K562 (cell line): ENCODE measurements around the gene NACA. TPM values are rescaled to one million over a fixed set of nuclear protein-coding genes. Genes with fewer than 3 reads are reported as not detected.

Experiments used
- ATAC-seq: fragments of 200-7000 bp; cut with Tn5 transposase; 3 replicates; pipeline ENCODE4 v1.9.1; 2020; ENCODE audit warnings: moderate library complexity
- BruUV-seq: library from RNA; stranded (reverse); fragments of 400-500 nt; replicated peaks from 2 replicates; lab custom pipeline; 2021; lab: Mats Ljungman, UMichigan
- CTCF ChIA-PET: fragments of 300-600 bp; formaldehyde crosslinking; extraction: SDS; loops from one replicate; lab custom pipeline; 2021; ENCODE audit warnings: low intra/inter-chr PET ratio; lab: Yijun Ruan, JAX
- POLR2A ChIA-PET: fragments of 300-600, 350-650 bp; sonication (Branson Sonifier 250); formaldehyde crosslinking; extraction: SDS; loops from one replicate; lab custom pipeline; 2021; ENCODE audit warnings: antibody characterized with exemption, inconsistent platforms; lab: Yijun Ruan, JAX
- DNase-seq, 4 experiments: peaks; one replicate each; pipeline versions ENCODE4 v3.0.0 to v3.0.0-alpha.2; 2011 to 2018; ENCODE audit warnings: low spot score in 3 of 4, mixed read lengths in 3 of 4; ENCODE audit errors: extremely low read depth in 1 of 4
- FAIRE-seq: peaks from 2 replicates; lab custom pipeline; 2011; peaks lifted over from hg19 to GRCh38; lab: Jason Lieb, UNC
- H2AFZ ChIP-seq: 2 replicates; pipeline ENCODE4 v1.6.0; 2011; ENCODE audit warnings: low read depth, low read length, control low read depth, inconsistent platforms
- H3K27ac ChIP-seq: fragments of 200-600 bp; 3 replicates; pipeline ENCODE4 v1.8.0; 2011; ENCODE audit warnings: low read depth, mild to moderate bottlenecking, control low read depth, inconsistent platforms, low read length, moderate library complexity, mixed read lengths; ENCODE audit errors: extremely low read depth
- H3K27me3 ChIP-seq, 2 experiments: fragments of 300-600 bp in 1 of 2; 2 replicates in 1 of 2; 3 replicates in 1 of 2; pipeline versions ENCODE4 v1.6.0 to v1.8.0; 2011; ENCODE audit warnings: inconsistent platforms in 2 of 2, low read length in 2 of 2, mild to moderate bottlenecking in 1 of 2, mixed read lengths in 1 of 2, moderate library complexity in 1 of 2; ENCODE audit not compliant: control insufficient read depth in 2 of 2, insufficient read depth in 2 of 2
- H3K36me3 ChIP-seq: fragments of 300-600 bp; 3 replicates; pipeline ENCODE4 v1.8.0; 2011; ENCODE audit warnings: mild to moderate bottlenecking, low read length, inconsistent platforms; ENCODE audit not compliant: control insufficient read depth, insufficient read depth
- H3K4me1 ChIP-seq, 2 experiments: fragments of 200-600 bp in 1 of 2; replicated peaks in 1 of 2; 2 replicates in 1 of 2; 3 replicates in 1 of 2; pipeline versions ENCODE4 v1.5.1 to v1.8.0; 2011; ENCODE audit warnings: inconsistent platforms in 2 of 2, low read length in 2 of 2, mild to moderate bottlenecking in 1 of 2, mixed read lengths in 1 of 2, moderate library complexity in 1 of 2; ENCODE audit not compliant: control insufficient read depth in 2 of 2, insufficient read depth in 2 of 2
- H3K4me2 ChIP-seq: 2 replicates; pipeline ENCODE4 v1.6.1; 2011; ENCODE audit warnings: low read length, control low read depth, inconsistent platforms, mixed read lengths; ENCODE audit not compliant: insufficient read depth
- H3K4me3 ChIP-seq: fragments of 200-600 bp; sonication (generic), shearing (Covaris generic); 2 replicates; pipeline ENCODE4 v1.5.1; 2016; ENCODE audit warnings: control low read depth, inconsistent platforms
- H3K79me2 ChIP-seq: fragments of 200-600 bp; 3 replicates; pipeline ENCODE4 v1.8.0; 2011; ENCODE audit warnings: low read length, inconsistent platforms; ENCODE audit not compliant: control insufficient read depth, insufficient read depth
- H3K9ac ChIP-seq, 2 experiments: 2 replicates each; pipeline versions ENCODE4 v1.6.0 to v1.6.1; 2011; ENCODE audit warnings: low read depth in 2 of 2, low read length in 2 of 2, control low read depth in 1 of 2, inconsistent platforms in 1 of 2, mild to moderate bottlenecking in 1 of 2, mixed read lengths in 1 of 2; ENCODE audit not compliant: insufficient read depth in 1 of 2
- H3K9me1 ChIP-seq: one replicate; pipeline ENCODE4 v1.6.0; 2011; ENCODE audit warnings: inconsistent platforms, mild to moderate bottlenecking, low read length, moderate library complexity; ENCODE audit not compliant: control insufficient read depth, insufficient read depth
- H3K9me3 ChIP-seq: replicated peaks from 2 replicates; pipeline ENCODE4 v1.5.1; 2011; ENCODE audit warnings: low read depth, low read length, inconsistent platforms; ENCODE audit not compliant: control insufficient read depth, insufficient read depth
- H4K20me1 ChIP-seq: replicated peaks from 2 replicates; pipeline ENCODE4 v1.6.1; 2011; ENCODE audit warnings: low read length, inconsistent platforms, mixed read lengths; ENCODE audit not compliant: control insufficient read depth, insufficient read depth
- CBX5 ChIP-seq: IDR thresholded peaks from 2 replicates; pipeline ENCODE4 v1.6.1; 2014; ENCODE audit warnings: low read depth, borderline replicate concordance
- CEBPB ChIP-seq: fragments of 450-650 bp; IDR thresholded peaks from 2 replicates; pipeline ENCODE4 v1.6.1; 2016; ENCODE audit warnings: missing genetic modification characterization, missing compliant biosample characterization
- EP300 ChIP-seq: IDR thresholded peaks from 2 replicates; pipeline ENCODE4 v1.6.1; 2012; ENCODE audit warnings: low read length, improper control_type of control experiment
- FOXK2 ChIP-seq, 2 experiments: fragments of 450-650 bp; IDR thresholded peaks in 1 of 2; conservative IDR thresholded peaks in 1 of 2; 2 replicates each; pipeline ENCODE4 v1.6.1; 2016; ENCODE audit warnings: low read depth in 2 of 2, mild to moderate bottlenecking in 1 of 2
- JUND ChIP-seq, 2 experiments: IDR thresholded peaks; 2 replicates in 1 of 2; 3 replicates in 1 of 2; pipeline ENCODE4 v1.6.1; 2011; ENCODE audit warnings: borderline replicate concordance in 2 of 2, low read depth in 2 of 2, low read length in 2 of 2, improper control_type of control experiment in 1 of 2, missing biosample characterization in 1 of 2, missing genetic modification characterization in 1 of 2, missing genetic modification reagents in 1 of 2
- KDM1A ChIP-seq, 2 experiments: fragments of 450-650 bp; IDR thresholded peaks; 2 replicates each; pipeline ENCODE4 v1.6.1; 2016; ENCODE audit warnings: mild to moderate bottlenecking in 2 of 2
- NELFE ChIP-seq: IDR thresholded peaks from 2 replicates; pipeline ENCODE4 v1.6.1; 2011; ENCODE audit warnings: mild to moderate bottlenecking; ENCODE audit not compliant: insufficient read depth, insufficient read length
- NRF1 ChIP-seq, 2 experiments: fragments of 450-650 bp; IDR thresholded peaks in 1 of 2; conservative IDR thresholded peaks in 1 of 2; 2 replicates each; pipeline ENCODE4 v1.6.1; 2014; ENCODE audit warnings: mild to moderate bottlenecking in 2 of 2
- PRMT5 ChIP-seq: sonication (generic); formaldehyde crosslinking; IDR thresholded peaks from 2 replicates; pipeline ENCODE4 v1.5.0; 2020; ENCODE audit warnings: missing genetic modification reagents
- ZNF146 ChIP-seq: IDR thresholded peaks from one replicate; pipeline ENCODE4 v1.6.1; 2018; ENCODE audit warnings: missing compliant biosample characterization; ENCODE audit not compliant: unreplicated experiment
- ZNF274 ChIP-seq: IDR thresholded peaks from 2 replicates; pipeline ENCODE4 v1.6.1; 2011; ENCODE audit warnings: low read depth, mild to moderate bottlenecking, low read length, moderate library complexity, borderline replicate concordance
- ZSCAN29 ChIP-seq: fragments of 450-650 bp; IDR thresholded peaks from 2 replicates; pipeline ENCODE4 v1.6.1; 2017
- WGBS: fragments of 100-300 bp; shearing (Covaris generic); methylation state at CpG from one replicate; pipeline ENCODE4 v1.1.6; 2016; ENCODE audit warnings: low coverage, mixed read lengths; ENCODE audit not compliant: insufficient coverage; ENCODE audit errors: missing lambda C conversion rate; 5-methylcytosine and 5-hydroxymethylcytosine counted together
- in situ Hi-C: fragments of 300-500 bp; cut with MboI; formaldehyde crosslinking; loops from 4 replicates; pipeline ENCODE4 v1.15.0; 2018; ENCODE audit warnings: inconsistent platforms, mixed read lengths
- intact Hi-C: fragments of 100-400 bp; cut with micrococcal nuclease; formaldehyde crosslinking; loops from 2 replicates; pipeline ENCODE4 v1.14.2; 2022
- polyA plus RNA-seq, 8 experiments: library from polyadenylated mRNA; depleted of rRNA in 4 of 8; stranded (reverse) in 5 of 8; unstranded in 3 of 8; fragments of >200 nt; fragmentation: Nextera tagmentation in 2 of 8; fragmentation: Illumina TruSeq in 1 of 8; extraction: Ambion mirVana in 2 of 8; extraction: Trizol in 1 of 8; gene quantifications; 2 replicates each; pipeline versions ENCODE4 v1.2.1 to v1.2.3, GENCODE V29; 2011 to 2014; ENCODE audit warnings: inconsistent platforms in 1 of 8, missing spikeins in 1 of 8
- total RNA-seq, 7 experiments: library from RNA; depleted of rRNA in 6 of 7; stranded (reverse); fragments of >200 nt in 6 of 7; fragmentation: Illumina TruSeq in 2 of 7; extraction: Trizol in 2 of 7; gene quantifications; 2 replicates each; pipeline versions ENCODE4 v1.2.1 to v1.2.3, GENCODE V29; 2011 to 2021; ENCODE audit warnings: low replicate concordance in 1 of 7

The NACA gene
- total and polyA plus RNA-seq, 9 of the 15 experiments (the other 6 are each of a cell fraction or from before 2014, with no cell fraction given): 1,030 to 2,416 (median 1,645) TPM

DNA sequence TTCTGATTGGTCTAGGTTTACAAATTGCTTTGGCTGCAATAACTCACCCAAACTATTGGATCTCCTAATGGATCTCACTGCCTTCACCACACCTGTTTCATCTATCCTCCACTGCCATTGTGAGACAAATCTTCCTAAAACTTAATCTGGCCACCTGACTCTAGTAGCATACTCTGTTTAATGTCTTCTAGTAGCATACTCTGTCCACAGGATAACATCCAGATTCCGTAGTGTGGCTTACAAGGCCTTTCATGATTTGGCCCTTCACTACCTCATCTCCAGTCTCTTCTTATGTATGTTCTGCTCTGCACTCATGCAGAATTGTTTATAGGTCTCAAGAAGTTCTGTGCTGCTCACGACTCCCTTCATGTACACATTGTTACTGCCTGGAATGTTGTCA lies 48.0 kb upstream of the NACA start:
- H3K4me2 ChIP-seq: no peak overlapping the region
- no peaks in the 10 kb centered on the region for H3K27me3 ChIP-seq
- intact Hi-C loops: no loop called here
- no peak for DNase-seq
- BruUV-seq: no TSS peak
- TF ChIP-seq ZNF274: no peak
- TF ChIP-seq KDM1A (IDR thresholded peaks at IDR 0.05): no peak
- TF ChIP-seq ZSCAN29: no peak
- no peak for TF ChIP-seq EP300
- no peak for TF ChIP-seq ZNF146 (CRISPR knock-in tag)
- TF ChIP-seq CEBPB: no peak
- no peak for TF ChIP-seq JUND (IDR thresholded peaks at IDR 0.05; ENCODE audit: borderline replicate concordance, low read depth, low read length)
- no peak for TF ChIP-seq JUND (tag; IDR thresholded peaks at IDR 0.05; ENCODE audit: borderline replicate concordance, low read depth, low read length)
- no peak for TF ChIP-seq PRMT5 (CRISPR knock-in tag)
- no peak for TF ChIP-seq FOXK2 (conservative IDR thresholded peaks at IDR 0.05 in 1 of 2, IDR thresholded peaks at IDR 0.05 in 1 of 2; ENCODE audit: low read depth in 2 of 2)
- TF ChIP-seq CBX5: no peak
- TF ChIP-seq NRF1 (conservative IDR thresholded peaks at IDR 0.05 in 1 of 2, IDR thresholded peaks at IDR 0.05 in 1 of 2): no peak
- TF ChIP-seq NELFE: no peak
- no peak for ATAC-seq
- no peak overlapping the region for H3K27ac ChIP-seq
- in situ Hi-C loops: no loop called here
- no peaks in the 10 kb centered on the region; a peak in 1 of 5 replicates for H3K4me1 ChIP-seq
- peak overlapping the region; percentile 56; the same call in 1 of the 2 replicates for H2AFZ ChIP-seq
- 30% methylated on average over 2 of the region's 2 CpGs for WGBS
- ChIA-PET CTCF (no interaction called here), POLR2A (no interaction called here)
- H3K9me3 ChIP-seq: no peaks in the 10 kb centered on the region
- no peaks in the 10 kb centered on the region for H3K9me1 ChIP-seq
- no peaks in the 10 kb centered on the region for H3K79me2 ChIP-seq
- no peak overlapping the region for H3K4me3 ChIP-seq
- no peak for FAIRE-seq
- no peaks in the 10 kb centered on the region for H4K20me1 ChIP-seq
- no peaks in the 10 kb centered on the region for H3K36me3 ChIP-seq
- H3K9ac ChIP-seq: no peak overlapping the region
